ENCODE results near the gene PCCB. TPM values are rescaled to one million over a fixed set of nuclear protein-coding genes. Genes with fewer than 3 reads are reported as not detected.

Gene PCCB
- total and polyA plus RNA-seq, 2 donors (not counting 3 experiments of a cell fraction or from before 2014, with no cell fraction given), result 28.6 to 36.5 TPM

GRCh38 chr3:136251511-136251910 lies 1.4 kb downstream of the PCCB start:
- Histone ChIP-seq H3K4me3 (replicated peaks in 1 of 3; ENCODE audit: insufficient read depth in 1 of 3, low read depth in 1 of 3, low read length in 3 of 3) (no peak overlapping the region), H2AFZ (ENCODE audit: low read depth, low read length) (no peak overlapping the region), H3K79me2 (ENCODE audit: control insufficient read depth, insufficient read depth, low read length) (peaks cover 7% of the 10 kb centered on the region), H3K27ac (ENCODE audit: insufficient read depth, low read depth, low read length) (no peak overlapping the region), H3K9ac (replicated peaks; ENCODE audit: extremely low read depth, insufficient read depth, low read length) (no peak overlapping the region), H4K20me1 (replicated peaks; ENCODE audit: control insufficient read depth, extremely low read depth, insufficient read depth, low read length) (no peaks in the 10 kb centered on the region), H3K9me3 (replicated peaks; ENCODE audit: control insufficient read depth, insufficient read depth, low read length) (no peaks in the 10 kb centered on the region), H3K27me3 (ENCODE audit: control insufficient read depth in 2 of 2, insufficient read depth in 2 of 2, low read length in 2 of 2) (no peaks in the 10 kb centered on the region), H3K9me1 (replicated peaks; ENCODE audit: control insufficient read depth, extremely low read depth, insufficient read depth, low read length) (no peaks in the 10 kb centered on the region), H3K4me2 (ENCODE audit: insufficient read depth, low read length) (peak overlapping the region; percentile 82), H3K4me1 (ENCODE audit: control insufficient read depth, extremely low read depth, insufficient read depth, low read length) (peaks cover 8% of the 10 kb centered on the region), H3K36me3 (ENCODE audit: control insufficient read depth in 2 of 2, extremely low read depth in 1 of 2, insufficient read depth in 2 of 2, low read length in 2 of 2) (no peaks in the 10 kb centered on the region)
- CTCF ChIA-PET, result interaction anchor here (0.8 to 2.0 kb wide), 6 partner anchors 12 to 501 kb away, joined by 3 to 12 read pairs (median 8); partner anchors contain the start of gene STAG1
- no TSS peak for BruUV-seq (replicated peaks)
- no peak for TF ChIP-seq MAX (IDR thresholded peaks at IDR 0.05; ENCODE audit: insufficient read depth, insufficient read length)
- TF ChIP-seq GATA2 (IDR thresholded peaks at IDR 0.05; ENCODE audit: insufficient read depth, insufficient read length, low read depth, low read length), result no peak
- TF ChIP-seq EZH2 (IDR thresholded peaks at IDR 0.05; ENCODE audit: borderline replicate concordance, low read depth, low read length, severe bottlenecking), result no peak
- no peak for TF ChIP-seq POLR2A (IDR thresholded peaks at IDR 0.05; ENCODE audit: low read depth, low read length)
- TF ChIP-seq FOS (IDR thresholded peaks at IDR 0.05; ENCODE audit: borderline replicate concordance, insufficient read depth, low read length), result no peak
- no peak for TF ChIP-seq MYC (IDR thresholded peaks at IDR 0.05; ENCODE audit: low read depth, low read length)
- no peak for TF ChIP-seq CTCF (IDR thresholded peaks at IDR 0.05; ENCODE audit: extremely low read depth in 1 of 2, insufficient read depth in 1 of 2, low read depth in 1 of 2, low read length in 2 of 2)
- no peak for TF ChIP-seq POLR2AphosphoS5 (IDR thresholded peaks at IDR 0.05; ENCODE audit: insufficient read depth, low read depth, low read length)
- no peak for TF ChIP-seq JUN (IDR thresholded peaks at IDR 0.05; ENCODE audit: borderline replicate concordance, insufficient read depth, insufficient read length, low read depth)
- dilution Hi-C loops (cut with MboI; ENCODE audit: extremely low pct_ligation_motif_present, low sequenced_read_pairs), result no loop called here
- no peak for DNase-seq (ENCODE audit: low read depth, low spot score)
- POLR2A ChIA-PET, result interaction anchor here (0.9 kb wide), 1 partner anchor 55 kb away, joined by 3 read pairs; the partner anchor contains the start of gene MSL2
- FAIRE-seq, result no peak
- intact Hi-C loops (cut with micrococcal nuclease), result loop anchor here (10.0 kb wide), 1 partner anchor 763 kb away; no protein-coding TSS in a partner anchor

All from endothelial cell of umbilical vein (primary cell).